Panc1 (cell line): ENCODE data around the gene GLOD4. TPM values are rescaled to one million over a fixed set of nuclear protein-coding genes. Genes with fewer than 3 reads are reported as not detected.
A peak's percentile ranks its signal among the peaks of the same experiment; 100 is the strongest.

ENCODE experiments used
- ATAC-seq: fragments of 200-7000 bp; cut with Tn5 transposase; 2 replicates; pipeline ENCODE4 v1.9.1; 2020; ENCODE audit warnings: mild to moderate bottlenecking, moderate library complexity
- BruUV-seq: library from RNA; stranded (reverse); fragments of 400-500 nt; replicated peaks from 2 replicates; lab custom pipeline; 2021; lab: Mats Ljungman, UMichigan
- CTCF ChIA-PET: fragments of 300-600 bp; sonication (Branson Sonifier 250); formaldehyde crosslinking; loops from one replicate; lab custom pipeline; 2022; ENCODE audit warnings: antibody characterized with exemption; lab: Charles Lee
- POLR2A ChIA-PET: fragments of 300-600 bp; sonication (Branson Sonifier 250); formaldehyde crosslinking; loops from one replicate; lab custom pipeline; 2022; ENCODE audit warnings: antibody characterized with exemption; lab: Charles Lee
- DNase-seq: peaks from one replicate; pipeline ENCODE4 v3.0.0-alpha.2; 2010; ENCODE audit warnings: low read depth, low spot score
- H3K27ac ChIP-seq: 2 replicates; pipeline ENCODE4 v1.5.1; 2011; ENCODE audit warnings: mild to moderate bottlenecking, low read length, inconsistent platforms
- H3K27me3 ChIP-seq: fragments of 200-500 bp; sonication (Bioruptor generic); 2 replicates; pipeline ENCODE4 v1.6.0; 2014; ENCODE audit warnings: low read length, inconsistent platforms; ENCODE audit not compliant: control insufficient read depth, insufficient read depth
- H3K36me3 ChIP-seq: fragments of 200-500 bp; sonication (Bioruptor generic); 2 replicates; pipeline ENCODE4 v1.5.1; 2014; ENCODE audit warnings: inconsistent platforms, mild to moderate bottlenecking, low read length, moderate library complexity; ENCODE audit not compliant: control insufficient read depth, insufficient read depth
- H3K4me1 ChIP-seq: 2 replicates; pipeline ENCODE4 v1.5.1; 2011; ENCODE audit warnings: inconsistent platforms, mild to moderate bottlenecking, low read length, moderate library complexity; ENCODE audit not compliant: control insufficient read depth, insufficient read depth
- H3K4me3 ChIP-seq, 2 experiments: 2 replicates each; pipeline ENCODE4 v1.5.1; 2011 to 2012; ENCODE audit warnings: low read depth in 2 of 2, low read length in 2 of 2, mild to moderate bottlenecking in 2 of 2, inconsistent platforms in 1 of 2, moderate library complexity in 1 of 2
- H3K9me3 ChIP-seq: fragments of 200-500 bp; sonication (Bioruptor generic); 2 replicates; pipeline ENCODE4 v1.5.1; 2014; ENCODE audit warnings: low read depth, mild to moderate bottlenecking, inconsistent platforms, low read length, moderate library complexity; ENCODE audit not compliant: control insufficient read depth, insufficient read depth
- CTCF ChIP-seq: fragments of 450-650 bp; IDR thresholded peaks from 2 replicates; pipeline ENCODE4 v1.5.1; 2017; ENCODE audit warnings: mild to moderate bottlenecking
- POLR2AphosphoS5 ChIP-seq: IDR thresholded peaks from 2 replicates; pipeline ENCODE4 v1.6.1; 2012; ENCODE audit warnings: mild to moderate bottlenecking, low read depth, low read length, moderate library complexity
- REST ChIP-seq, 2 experiments: IDR thresholded peaks; 2 replicates each; pipeline ENCODE4 v1.6.1; 2011 to 2012; ENCODE audit warnings: low read depth in 2 of 2, control low read depth in 1 of 2, low read length in 1 of 2, mild to moderate bottlenecking in 1 of 2, moderate library complexity in 1 of 2; ENCODE audit not compliant: insufficient read depth in 1 of 2
- SIN3A ChIP-seq: IDR thresholded peaks from 2 replicates; pipeline ENCODE4 v1.6.1; 2012; ENCODE audit warnings: low read depth, mild to moderate bottlenecking, low read length, moderate library complexity, borderline replicate concordance; ENCODE audit not compliant: insufficient read depth
- TCF7L2 ChIP-seq: IDR thresholded peaks from 2 replicates; pipeline ENCODE4 v1.6.1; 2011; ENCODE audit warnings: mild to moderate bottlenecking, low read depth, low read length, inconsistent platforms
- in situ Hi-C: cut with HindIII; loops from 2 replicates; pipeline ENCODE4 v1.10.0; 2016; ENCODE audit warnings: low sequenced_read_pairs, low pct_unique_long_range_greater_than_20kb
- intact Hi-C: fragments of 100-400 bp; cut with micrococcal nuclease; formaldehyde crosslinking; loops from one replicate; pipeline ENCODE4 v1.10.0; 2022; ENCODE audit not compliant: unreplicated experiment
- total RNA-seq: library from RNA; stranded (reverse); gene quantifications from one replicate; pipeline ENCODE4 v1.2.1, GENCODE V29; 2021; ENCODE audit not compliant: unreplicated experiment

The GLOD4 gene
- total RNA-seq, 1 experiment from 2014 or later = 57.8 TPM

- H3K4me3 ChIP-seq = no peak overlapping the region
- no peaks in the 10 kb centered on the region for H3K27me3 ChIP-seq
- ATAC-seq (no peak), DNase-seq (no peak)
- H3K9me3 ChIP-seq = no peaks in the 10 kb centered on the region
- POLR2A ChIA-PET = no interaction called here
- BruUV-seq = no TSS peak
- H3K4me1 ChIP-seq = no peaks in the 10 kb centered on the region; the same call in 1 of the 2 replicates
- TF ChIP-seq POLR2AphosphoS5 (no peak), REST (IDR thresholded peaks at IDR 0.05; ENCODE audit: insufficient read depth in 1 of 2, low read depth in 2 of 2, low read length in 1 of 2) (no peak), SIN3A (no peak), TCF7L2 (no peak), CTCF (no peak)
- CTCF ChIA-PET = no interaction called here
- intact Hi-C loops = no loop called here
- in situ Hi-C loops = no loop called here
- H3K27ac ChIP-seq = no peak overlapping the region
- no peaks in the 10 kb centered on the region; the same call in 1 of the 2 replicates for H3K36me3 ChIP-seq
These were observed 20.4 kb upstream of the GLOD4 start for GRCh38 chr17:802481-802880.

- Histone ChIP-seq H3K27ac (no peak overlapping the region), H3K36me3 (no peaks in the 10 kb centered on the region; the same call in 1 of the 2 replicates), H3K9me3 (no peaks in the 10 kb centered on the region), H3K27me3 (no peaks in the 10 kb centered on the region), H3K4me1 (no peaks in the 10 kb centered on the region; the same call in 1 of the 2 replicates), H3K4me3 (no peak overlapping the region)
- intact Hi-C loops = no loop called here
- ATAC-seq (peak; percentile 57; the same call in 1 of the 2 replicates), DNase-seq (no peak)
- in situ Hi-C loops = no loop called here
- ChIA-PET CTCF (interaction anchor here (0.5 kb wide), 1 partner anchor 179 kb away, joined by 3 read pairs; no protein-coding TSS in a partner anchor), POLR2A (no interaction called here)
- no peak for TF ChIP-seq TCF7L2
- no peak for TF ChIP-seq CTCF
- no peak for TF ChIP-seq SIN3A
- TF ChIP-seq POLR2AphosphoS5 = no peak
- TF ChIP-seq REST (IDR thresholded peaks at IDR 0.05; ENCODE audit: insufficient read depth in 1 of 2, low read depth in 2 of 2, low read length in 1 of 2) = no peak
- BruUV-seq = no TSS peak
These were observed 19.6 kb upstream of the GLOD4 start for GRCh38 chr17:801660-802059.
